Stimulated activated CD8-positive, alpha-beta memory T cell treated with anti-CD3 and anti-CD28 coated beads, Interleukin-7, amount 100 ng/mL, for 1 hour (primary cell): ENCODE measurements around the gene PGBD5.

Source experiments
- DNase-seq, 2 donors: peaks; one replicate each; pipeline ENCODE4 v3.0.0-alpha.2; 2020; ENCODE audit warnings: low read depth in 2 of 2

The PGBD5 gene

DNA sequence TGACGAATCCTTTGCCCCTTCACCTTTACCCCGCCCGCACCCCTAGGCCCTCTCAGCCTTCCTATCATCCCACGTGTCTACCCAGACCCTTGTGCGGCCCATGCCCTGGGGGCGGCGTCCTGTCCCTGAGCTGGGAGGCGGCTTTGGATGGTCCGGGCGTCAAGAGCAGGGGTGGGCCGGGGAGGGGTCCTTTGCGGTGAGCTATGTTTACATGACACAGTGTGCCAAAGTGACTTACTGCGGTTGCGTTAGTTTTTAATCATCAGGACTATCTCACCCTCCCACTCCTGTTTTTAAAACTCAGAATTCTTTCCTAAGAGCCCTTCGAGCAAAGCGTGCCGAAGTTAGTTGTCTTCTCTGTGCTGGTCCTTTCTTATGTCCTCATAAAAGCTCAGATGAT lies 144.6 kb downstream of the PGBD5 start:
- DNase-seq, result no peak

GRCh38 chr1:230280906-230281413 lies 145.2 kb downstream of the PGBD5 start:
- no peak for DNase-seq

DNA sequence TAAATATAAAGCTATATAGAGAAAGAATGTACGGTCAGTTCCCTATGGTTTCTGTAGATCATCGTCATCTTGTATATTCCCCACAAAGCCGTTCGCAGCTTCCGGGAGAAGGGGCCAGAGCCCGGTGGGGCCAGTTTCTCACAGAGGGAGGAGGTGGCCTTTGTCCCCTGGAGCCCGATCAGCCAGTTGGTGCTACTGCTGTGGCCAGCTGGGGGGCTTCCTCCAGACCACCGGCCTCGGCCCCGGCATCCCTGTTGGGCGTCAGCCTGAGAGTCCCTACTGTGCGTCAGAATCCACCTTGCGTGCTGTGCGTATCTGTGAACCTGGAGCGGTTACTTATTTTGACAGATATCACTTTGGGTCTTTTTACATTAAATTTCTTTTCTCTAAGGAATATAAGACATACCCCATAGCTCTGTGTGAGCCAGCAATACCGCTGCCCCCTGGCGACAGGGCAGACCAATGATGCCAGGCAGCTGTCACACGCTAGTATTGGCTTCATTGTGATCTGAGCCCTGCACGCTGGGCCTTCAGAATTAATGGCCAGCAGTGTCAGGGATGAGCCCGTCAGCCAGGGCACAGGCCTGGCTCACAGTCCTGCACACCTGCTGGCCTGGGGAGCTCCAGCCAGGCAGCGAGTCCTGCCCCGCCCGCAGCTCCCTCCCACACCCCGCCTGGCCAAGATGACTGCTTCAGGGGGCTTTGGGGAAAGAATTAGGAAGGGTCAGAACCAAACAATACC lies 145.9 kb downstream of the PGBD5 start:
- DNase-seq, result no peak

DNA sequence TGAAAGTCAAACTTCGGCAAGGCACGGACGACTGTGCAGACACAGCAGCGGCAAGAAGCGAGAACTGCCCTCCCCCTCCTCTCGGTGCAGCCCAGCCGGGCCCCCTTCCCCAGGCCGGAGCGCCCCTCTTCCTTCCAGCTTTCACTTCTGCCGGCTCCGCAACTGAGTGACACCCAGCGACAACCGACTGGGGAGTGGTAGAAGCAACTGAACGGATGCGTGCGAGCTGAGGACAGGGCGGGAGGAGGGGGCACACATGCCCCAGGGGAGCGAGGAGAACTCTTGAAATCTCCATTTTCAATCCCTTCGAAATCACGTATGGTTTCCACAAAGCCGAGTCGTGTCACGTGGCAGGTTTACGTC lies 146.6 kb downstream of the PGBD5 start:
- DNase-seq, result no peak

DNA sequence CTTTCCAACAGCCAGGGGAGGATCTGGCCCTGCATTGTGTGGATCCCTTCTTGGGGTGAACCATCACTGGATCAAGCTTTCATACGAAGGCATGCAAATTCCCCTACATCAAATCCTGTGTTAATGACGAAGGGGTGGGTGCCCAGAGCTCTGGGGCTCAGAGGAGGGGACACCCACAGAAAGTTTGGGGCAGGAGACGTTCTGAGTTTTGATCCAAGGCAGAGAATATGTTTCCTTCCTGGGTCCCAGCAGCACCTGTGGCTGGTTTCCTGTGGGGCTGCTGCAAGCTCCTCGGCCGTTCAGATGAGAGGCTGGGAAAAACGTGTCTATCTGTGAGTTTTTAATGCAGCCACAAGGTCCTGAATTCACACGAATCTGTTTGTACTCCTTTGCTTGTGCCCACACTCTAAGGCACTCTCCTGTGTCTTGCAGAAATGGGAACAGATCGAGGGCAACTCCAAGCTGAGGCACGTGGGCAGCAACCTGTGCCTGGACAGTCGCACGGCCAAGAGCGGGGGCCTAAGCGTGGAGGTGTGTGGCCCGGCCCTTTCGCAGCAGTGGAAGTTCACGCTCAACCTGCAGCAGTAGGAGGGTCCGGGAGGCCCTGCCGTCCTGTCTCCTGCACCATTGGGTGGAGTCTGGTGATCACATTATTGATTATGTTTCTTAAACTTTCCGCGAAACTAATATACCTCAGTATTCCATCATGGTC lies 147.1 kb downstream of the PGBD5 start:
- no peak for DNase-seq

DNA sequence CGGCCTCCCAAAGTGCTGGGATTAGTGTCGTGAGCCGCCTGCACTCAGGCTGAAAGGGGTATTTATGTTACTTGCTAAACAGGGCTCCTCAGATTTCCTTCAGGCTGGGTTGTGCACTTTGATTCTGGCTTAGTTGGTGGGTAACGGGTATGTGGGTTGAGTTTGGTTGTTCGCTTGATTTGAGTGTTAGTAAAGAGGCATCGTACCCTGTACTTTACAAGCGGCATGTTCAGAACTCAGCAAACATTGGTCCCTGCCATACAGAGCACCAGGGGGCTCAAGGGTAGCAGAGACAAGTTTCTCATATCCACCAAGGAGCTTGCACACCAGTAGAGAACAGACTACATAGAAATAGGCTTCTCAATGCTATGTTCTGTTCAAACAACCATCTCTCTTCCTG lies 147.8 kb downstream of the PGBD5 start:
- no peak for DNase-seq

DNA sequence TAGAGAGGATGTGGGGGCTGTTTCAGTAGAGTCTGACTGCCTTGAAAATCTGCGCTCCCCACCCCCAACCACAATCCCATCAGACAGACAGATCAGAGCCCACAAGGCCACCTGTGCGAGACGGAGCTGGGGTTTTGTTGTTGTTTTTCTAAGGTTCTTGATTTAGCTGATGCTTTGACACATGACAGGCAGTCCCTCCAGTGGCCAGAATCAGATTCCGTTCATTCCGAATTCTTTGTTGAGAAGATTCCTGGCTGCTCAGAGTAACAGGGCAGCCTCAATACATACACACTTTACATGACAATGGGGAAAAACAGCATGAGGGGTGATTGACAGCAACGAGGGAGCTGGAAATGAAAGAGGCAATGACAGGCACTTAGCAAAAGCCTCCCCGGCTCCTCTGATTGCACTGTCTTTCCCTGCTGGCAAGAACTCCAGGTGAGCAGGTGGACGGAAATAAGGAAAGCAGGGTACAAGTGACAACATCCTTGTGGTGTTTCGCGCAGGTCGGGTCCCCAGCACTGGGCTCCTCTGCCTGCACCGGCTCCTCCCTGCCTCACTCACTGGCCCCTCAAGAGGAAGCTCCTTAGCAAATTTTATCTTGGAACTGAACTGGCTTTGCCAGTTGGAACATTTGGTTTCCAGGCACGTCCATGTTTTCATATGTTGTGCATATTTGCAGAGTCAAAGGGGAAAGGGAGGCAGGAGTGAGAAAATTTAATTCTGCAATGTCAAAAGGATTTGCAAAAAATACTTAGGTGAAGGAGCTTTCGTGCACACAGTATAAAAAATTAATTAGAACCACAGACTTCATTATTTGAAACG lies 148.7 kb downstream of the PGBD5 start:
- DNase-seq, result no peak

DNA sequence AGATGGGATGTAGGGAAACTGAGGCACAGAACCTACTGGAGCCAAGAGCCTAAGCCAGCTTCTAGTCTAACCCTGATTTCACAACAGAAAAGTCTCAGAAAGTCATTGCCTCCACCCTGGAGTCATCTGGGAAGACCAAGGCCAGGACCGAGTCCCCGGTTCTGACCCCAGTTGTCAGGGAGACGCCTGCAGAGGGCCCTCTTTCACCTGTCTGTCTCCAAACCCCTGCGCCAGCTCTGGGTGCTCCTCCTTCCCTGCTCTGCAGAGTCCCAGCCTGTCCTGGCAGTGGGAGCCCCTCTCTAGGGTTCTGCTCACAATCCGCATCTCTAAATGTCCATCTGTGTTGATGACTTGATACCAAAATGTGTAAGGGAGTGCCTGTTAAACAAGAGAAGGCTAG lies 149.7 kb downstream of the PGBD5 start:
- DNase-seq, result no peak

DNA sequence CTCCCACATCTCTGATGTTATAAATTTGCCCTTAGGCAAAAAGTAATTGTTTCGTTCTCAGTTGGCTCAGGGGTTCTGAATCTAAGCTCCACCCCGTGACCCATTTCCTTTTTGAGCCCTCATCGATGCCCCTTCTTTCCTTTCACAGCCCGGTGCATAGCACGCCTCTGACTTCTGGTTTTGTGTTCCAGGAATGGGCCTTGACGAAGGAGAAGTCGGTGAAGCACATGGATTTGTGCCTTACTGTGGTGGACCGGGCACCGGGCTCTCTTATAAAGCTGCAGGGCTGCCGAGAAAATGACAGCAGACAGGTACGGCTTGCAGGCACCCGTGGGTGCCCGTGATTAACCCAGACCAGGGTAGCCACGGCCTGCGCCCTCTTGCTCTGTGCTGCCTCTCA lies 151.9 kb downstream of the PGBD5 start:
- no peak for DNase-seq

GRCh38 chr1:230273141-230273710 lies 152.9 kb downstream of the PGBD5 start:
- no peak for DNase-seq

GRCh38 chr1:230272557-230272956 lies 153.6 kb downstream of the PGBD5 start:
- DNase-seq, result no peak

GRCh38 chr1:230271300-230272035 lies 154.7 kb downstream of the PGBD5 start:
- DNase-seq, result no peak

DNA sequence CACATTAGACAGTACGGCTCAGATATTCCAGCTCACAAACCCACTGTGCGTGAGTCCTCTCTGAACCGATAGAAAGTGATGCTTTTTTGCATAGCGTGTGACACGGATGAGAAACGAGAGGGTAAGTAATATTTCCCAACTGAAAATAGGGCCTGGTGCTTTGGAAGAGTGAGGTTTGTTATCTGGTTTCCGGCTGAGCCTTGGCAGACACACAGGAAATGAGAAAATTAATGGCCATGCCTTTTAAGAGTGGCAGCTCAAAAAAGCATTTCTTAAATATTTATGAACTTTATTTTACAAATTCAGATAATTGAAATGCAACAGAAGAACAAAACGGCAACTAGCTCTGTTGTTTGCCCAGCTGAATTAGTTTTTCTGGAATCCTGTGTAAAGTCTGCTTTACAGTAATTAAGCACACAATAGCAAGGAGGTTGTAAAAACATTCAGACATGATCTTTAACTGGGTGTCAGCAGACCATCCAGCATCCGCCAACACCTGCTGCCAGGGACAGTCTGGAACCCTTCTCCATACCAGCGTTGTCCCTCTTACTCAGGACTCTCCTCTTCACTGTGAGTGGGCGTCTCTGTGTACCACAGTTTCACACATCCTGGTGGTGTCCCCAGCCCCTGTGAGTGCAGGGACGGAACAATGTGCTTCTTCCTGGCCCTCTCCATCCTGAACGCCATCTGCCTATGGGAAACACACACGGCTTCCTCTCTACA lies 155.4 kb downstream of the PGBD5 start:
- DNase-seq, result no peak

GRCh38 chr1:230270185-230270558 lies 156.0 kb downstream of the PGBD5 start:
- no peak for DNase-seq

DNA sequence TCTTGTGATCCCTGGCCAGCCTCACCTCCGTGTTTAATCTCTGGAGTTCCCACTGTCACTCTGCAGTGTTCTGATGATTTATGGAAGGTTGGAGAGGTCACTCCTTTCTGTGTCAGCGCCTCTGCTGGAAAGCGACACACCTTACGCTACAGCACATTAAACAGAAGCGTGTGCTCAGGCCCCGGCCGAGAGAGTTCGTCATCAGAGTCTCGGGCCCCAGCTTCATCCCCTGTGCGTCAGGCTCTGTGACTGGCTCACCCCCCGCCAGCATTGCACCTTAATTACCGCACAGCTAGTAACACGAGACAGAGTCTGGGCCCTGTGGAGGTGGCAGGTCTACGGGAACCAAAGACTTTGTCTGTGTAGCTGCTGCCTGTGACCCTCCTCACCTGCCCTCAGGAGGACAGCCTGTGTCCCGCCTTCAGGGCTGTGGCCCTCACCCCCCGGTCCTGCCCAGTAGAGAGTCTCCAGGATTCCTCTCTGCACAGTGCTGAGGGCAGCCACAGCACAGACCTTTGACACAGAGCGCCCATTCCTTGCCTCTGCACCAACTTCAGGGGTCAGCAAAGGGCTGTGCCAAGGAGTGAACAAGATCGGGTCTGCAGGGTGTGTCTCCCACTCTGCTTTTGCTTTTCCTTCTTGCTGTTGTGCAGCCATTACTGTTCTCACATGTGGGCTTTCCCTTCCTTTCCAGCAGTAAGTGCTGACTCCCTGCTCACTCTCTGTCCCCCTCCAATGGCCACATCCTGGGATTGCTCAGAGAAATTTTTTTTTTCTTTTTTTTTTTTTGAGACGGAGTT lies 157.6 kb downstream of the PGBD5 start:
- no peak for DNase-seq

- DNase-seq, result no peak
These were observed 158.6 kb downstream of the PGBD5 start for GRCh38 chr1:230267338-230268065.

- DNase-seq, result no peak
These were observed 159.7 kb downstream of the PGBD5 start for GRCh38 chr1:230266456-230266855.

DNA sequence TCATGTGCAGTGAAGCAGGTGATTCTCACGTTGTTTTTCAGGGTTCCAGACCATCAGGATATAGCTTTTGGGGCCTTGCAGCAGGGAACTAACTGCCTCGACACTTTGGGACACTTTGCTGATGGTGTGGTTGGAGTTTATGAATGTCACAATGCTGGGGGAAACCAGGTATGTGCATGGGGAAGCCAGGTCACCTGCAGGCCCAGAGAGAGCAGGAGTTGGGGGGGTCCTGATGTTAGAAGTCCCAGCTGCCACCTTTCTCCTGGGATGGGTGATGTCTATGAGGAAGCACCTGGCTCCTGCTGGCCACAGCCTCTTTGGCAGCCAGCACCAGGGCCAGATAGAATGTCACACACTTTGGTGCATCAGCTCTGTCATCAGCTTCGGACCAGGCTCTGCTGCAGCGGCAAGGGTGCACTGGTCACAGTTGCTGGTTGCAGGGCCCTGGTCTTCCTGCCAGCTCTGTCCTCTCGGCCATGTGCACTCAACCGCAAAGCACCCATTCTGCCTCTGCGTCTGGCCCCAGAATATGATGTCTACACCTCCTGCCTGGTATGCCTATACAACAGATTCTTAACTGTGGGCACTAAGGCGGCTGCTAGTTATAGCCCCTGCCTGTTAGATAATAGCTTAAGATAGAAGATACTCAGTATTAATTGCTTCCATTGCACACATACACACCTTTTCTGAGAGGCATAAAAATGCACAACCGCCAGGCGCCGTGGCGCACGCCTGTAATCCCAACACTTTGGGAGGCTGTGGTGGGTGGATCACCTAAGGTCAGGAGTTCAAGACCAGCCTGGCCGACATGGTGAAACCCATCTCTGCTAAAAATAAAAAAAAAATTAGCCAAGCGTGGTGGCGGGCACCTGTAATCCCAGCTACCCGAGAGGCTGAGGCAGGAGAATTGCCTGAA lies 160.7 kb downstream of the PGBD5 start:
- DNase-seq, result no peak
